GM19395 (cell line): ENCODE results near the gene PAFAH2.

Source experiments
- ATAC-seq: cut with Tn5 transposase; IDR thresholded peaks from one replicate; pipeline ENCODE4 v1.9.1; 2021; ENCODE audit warnings: mild to moderate bottlenecking, moderate library complexity; ENCODE audit not compliant: unreplicated experiment

Gene PAFAH2

GRCh38 chr1:25997828-25998761 is at the start of gene PAFAH2:
Gene PAFAH2 (minus strand): TSS chr1:25998063. CDS start chr1:25990816, 7,247 bp downstream.
- ATAC-seq, result peak; percentile 95

- ATAC-seq, result no peak
Observed at GRCh38 chr1:26047278-26047874, 49.5 kb upstream of the PAFAH2 start.

- ATAC-seq, result no peak
Observed at GRCh38 chr1:26046246-26047095, 48.6 kb upstream of the PAFAH2 start.

GRCh38 chr1:26045722-26046245 is 47.9 kb upstream of the PAFAH2 start, which contains the start of gene SLC30A2:
Gene SLC30A2 (minus strand): TSS chr1:26046118. CDS start chr1:26045896, 222 bp downstream.
- ATAC-seq, result no peak

- ATAC-seq, result no peak
Observed at GRCh38 chr1:26044971-26045721, 47.3 kb upstream of the PAFAH2 start.

- ATAC-seq, result no peak
Observed at GRCh38 chr1:26044414-26044813, 46.6 kb upstream of the PAFAH2 start.

- ATAC-seq, result no peak
Observed at GRCh38 chr1:26043765-26044164, 45.9 kb upstream of the PAFAH2 start.

GRCh38 chr1:26041978-26042377 is 44.1 kb upstream of the PAFAH2 start:
- no peak for ATAC-seq

- no peak for ATAC-seq
Observed at GRCh38 chr1:26041401-26041800, 43.5 kb upstream of the PAFAH2 start.

- no peak for ATAC-seq
Observed at GRCh38 chr1:26038904-26039303, 41.0 kb upstream of the PAFAH2 start.

GRCh38 chr1:26038477-26038876 is 40.6 kb upstream of the PAFAH2 start:
- ATAC-seq, result no peak

- ATAC-seq, result no peak
Observed at GRCh38 chr1:26037904-26038303, 40.0 kb upstream of the PAFAH2 start.

- no peak for ATAC-seq
Observed at GRCh38 chr1:26036756-26037281, 39.0 kb upstream of the PAFAH2 start.

GRCh38 chr1:26035959-26036755 is 38.3 kb upstream of the PAFAH2 start:
- peak; percentile 78 for ATAC-seq

GRCh38 chr1:26035203-26035958 is 37.5 kb upstream of the PAFAH2 start:
- peak; percentile 88 for ATAC-seq

GRCh38 chr1:26034504-26035202 is 36.8 kb upstream of the PAFAH2 start:
- ATAC-seq, result no peak

- ATAC-seq, result no peak
Observed at GRCh38 chr1:26032656-26033357, 34.9 kb upstream of the PAFAH2 start.
